Measurements from ENCODE around the gene TEX48.
A peak's percentile ranks its signal among the peaks of the same experiment; 100 is the strongest.

- TF ChIP-seq CTCF (IDR thresholded peaks at IDR 0.05) (peak; percentile 88 to 93 (median 90)), POLR2A (IDR thresholded peaks at IDR 0.05) (no peak)
Observed at GRCh38 chr9:114653556-114654159, 28.3 kb downstream of the TEX48 start.

Measured in right lobe of liver (tissue), 4 donors.